ENCODE data around the gene NFE2L1. TPM values are rescaled to one million over a fixed set of nuclear protein-coding genes. Genes with fewer than 3 reads are reported as not detected.

NFE2L1 gene
- total RNA-seq, 1 donor from 2014 or later, result 228 TPM

- no peak for DNase-seq (ENCODE audit: low read depth)
- Histone ChIP-seq H3K36me3 (ENCODE audit: control insufficient read depth, insufficient read depth, low read length) (peaks cover 1% of the 10 kb centered on the region), H3K27me3 (ENCODE audit: control insufficient read depth, insufficient read depth, low read length) (no peaks in the 10 kb centered on the region), H3K4me3 (ENCODE audit: low read depth, low read length) (no peak overlapping the region)
- no peak for TF ChIP-seq CTCF (IDR thresholded peaks at IDR 0.05; ENCODE audit: insufficient read depth, low read length, poor library complexity, severe bottlenecking)
Observed at GRCh38 chr17:48110761-48111160, 62.6 kb downstream of the NFE2L1 start.

Other genes starting within 250 kb of the NFE2L1 start
- 11.0 and 12.7 TPM in 2 replicates for gene OSBPL7, start 226.6 kb upstream of the NFE2L1 start, total RNA-seq
- 59.7 and 60.1 TPM in 2 replicates for gene MRPL10, start 216.8 kb upstream of the NFE2L1 start, total RNA-seq
- gene LRRC46, start 216.7 kb upstream of the NFE2L1 start, total RNA-seq, result 0.38 and 0.41 TPM in 2 replicates
- gene SCRN2, start 207.1 kb upstream of the NFE2L1 start, total RNA-seq, result 30.1 and 31.7 TPM in 2 replicates
- 0.62 and 2.5 TPM in 2 replicates for gene SP6, start 197.2 kb upstream of the NFE2L1 start, total RNA-seq
- gene SP2, start 152.1 kb upstream of the NFE2L1 start, total RNA-seq, result 2.2 and 5.1 TPM in 2 replicates
- gene PNPO, start 106.8 kb upstream of the NFE2L1 start, total RNA-seq, result 39.7 and 43.5 TPM in 2 replicates
- gene PRR15L, start 90.5 kb upstream of the NFE2L1 start, total RNA-seq, result 0.27 and 0.92 TPM in 2 replicates
- gene CDK5RAP3, start 77.2 kb upstream of the NFE2L1 start, total RNA-seq, result 95.1 and 110 TPM in 2 replicates
- gene COPZ2, start 10.6 kb upstream of the NFE2L1 start, total RNA-seq, result 3.3 and 3.7 TPM in 2 replicates
- 54.8 and 78.6 TPM in 2 replicates for gene CBX1, start 53.1 kb downstream of the NFE2L1 start, total RNA-seq
- gene SNX11, start 59.4 kb downstream of the NFE2L1 start, total RNA-seq, result 18.1 and 24.7 TPM in 2 replicates

Measured in kidney epithelial cell (primary cell).